ENCODE data around the gene TDRKH.
A peak's percentile ranks its signal among the peaks of the same experiment; 100 is the strongest.

The TDRKH gene, protein sequence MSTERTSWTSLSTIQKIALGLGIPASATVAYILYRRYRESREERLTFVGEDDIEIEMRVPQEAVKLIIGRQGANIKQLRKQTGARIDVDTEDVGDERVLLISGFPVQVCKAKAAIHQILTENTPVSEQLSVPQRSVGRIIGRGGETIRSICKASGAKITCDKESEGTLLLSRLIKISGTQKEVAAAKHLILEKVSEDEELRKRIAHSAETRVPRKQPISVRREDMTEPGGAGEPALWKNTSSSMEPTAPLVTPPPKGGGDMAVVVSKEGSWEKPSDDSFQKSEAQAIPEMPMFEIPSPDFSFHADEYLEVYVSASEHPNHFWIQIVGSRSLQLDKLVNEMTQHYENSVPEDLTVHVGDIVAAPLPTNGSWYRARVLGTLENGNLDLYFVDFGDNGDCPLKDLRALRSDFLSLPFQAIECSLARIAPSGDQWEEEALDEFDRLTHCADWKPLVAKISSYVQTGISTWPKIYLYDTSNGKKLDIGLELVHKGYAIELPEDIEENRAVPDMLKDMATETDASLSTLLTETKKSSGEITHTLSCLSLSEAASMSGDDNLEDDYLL

DNA sequence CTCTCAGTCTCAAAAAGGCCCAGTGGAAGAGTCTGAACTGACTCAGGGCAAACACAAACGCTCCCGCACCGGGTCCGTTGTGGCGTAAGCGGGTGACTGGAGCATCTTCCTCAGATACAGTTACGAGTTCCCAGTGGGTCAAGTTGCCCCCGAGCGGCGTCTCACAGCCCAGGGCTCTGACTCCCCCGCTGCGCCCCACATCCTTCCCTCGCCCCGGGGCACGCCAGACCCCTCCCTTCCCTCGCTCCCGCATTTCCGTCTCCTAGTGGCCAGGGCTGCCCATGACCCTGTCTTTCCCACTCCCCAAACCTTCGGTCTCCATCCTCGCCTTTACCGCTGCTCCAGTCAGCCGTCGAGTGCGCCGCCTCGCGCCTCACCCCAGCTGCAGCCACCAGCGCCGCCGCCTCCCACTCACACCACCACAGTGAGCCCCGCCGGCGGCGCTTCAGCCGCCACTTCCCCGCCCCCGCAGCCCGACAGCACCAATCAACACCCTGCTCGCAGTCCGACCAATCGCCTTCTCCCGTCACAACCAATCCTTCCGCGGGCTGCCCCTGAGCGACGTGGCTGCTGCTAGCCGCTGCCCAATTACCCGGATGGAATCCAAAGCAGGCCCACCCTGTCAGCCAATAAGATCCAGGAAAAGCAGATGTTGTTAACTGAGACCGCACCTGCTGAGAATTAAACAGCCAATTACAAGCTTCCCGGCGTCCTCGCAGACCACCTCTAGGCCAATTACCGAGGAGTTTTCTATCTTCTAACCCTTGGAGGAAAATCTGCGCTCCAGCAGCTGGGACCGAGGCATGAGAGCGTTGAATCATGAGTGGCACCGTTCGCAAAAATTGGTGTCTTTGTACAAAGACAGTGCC is at the start of gene TDRKH:
TSS of gene TDRKH (minus strand) at position 430 of the 869 bp plus-strand sequence. CDS start 7,478 bp downstream, outside the sequence.
- peak; percentile 100 for DNase-seq (ENCODE audit: low read depth)

DNA sequence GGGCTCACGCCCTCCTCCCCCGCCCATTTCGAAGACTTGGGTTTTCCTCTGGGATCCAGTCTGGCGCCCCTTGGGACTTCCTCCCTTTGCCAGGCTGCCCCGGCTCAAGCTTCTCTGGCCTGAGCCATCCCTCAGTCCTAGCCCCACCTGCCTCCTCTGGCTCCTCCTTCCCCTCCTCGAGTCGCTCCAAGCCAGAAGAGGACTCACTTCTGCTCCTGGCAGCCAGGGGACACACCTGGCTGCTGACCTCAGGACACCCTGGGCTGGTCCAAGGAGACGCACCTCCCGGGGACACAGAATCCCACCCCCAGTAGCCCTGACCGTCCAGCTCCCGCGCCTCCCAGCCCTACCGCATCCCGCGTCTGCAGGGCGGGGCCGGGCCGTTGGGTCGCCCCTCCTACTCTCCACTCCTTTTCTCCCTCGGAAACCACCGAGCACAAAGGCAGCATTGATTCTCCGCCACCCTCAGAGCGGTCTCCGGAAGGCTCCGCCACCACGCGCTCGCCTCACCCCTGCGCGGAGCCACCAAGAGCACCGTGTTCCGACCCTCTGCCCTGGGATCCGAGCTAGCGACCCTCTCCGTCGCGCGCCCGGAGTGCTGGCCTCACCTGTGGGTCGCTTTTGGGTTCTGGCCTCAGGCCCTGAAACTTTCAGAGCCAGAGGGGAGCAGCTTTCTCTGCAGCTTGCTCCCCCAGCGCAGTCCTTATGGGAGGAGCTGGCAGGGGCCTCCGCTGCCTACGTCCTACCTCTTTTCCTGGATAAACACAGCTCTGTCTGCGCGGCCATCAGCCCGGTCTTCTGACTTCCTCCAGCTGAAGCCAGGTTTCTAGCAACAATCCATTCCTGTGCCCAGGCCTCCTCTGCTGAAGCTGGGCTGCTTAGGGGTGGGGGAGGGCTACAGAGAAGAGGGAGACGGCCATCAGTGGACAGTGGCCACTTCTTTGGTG is 49.4 kb upstream of the TDRKH start, which contains the start of gene C2CD4D:
TSS of gene C2CD4D (minus strand) at position 364 of the 947 bp plus-strand sequence. CDS start 831 bp downstream, outside the sequence.
- DNase-seq (ENCODE audit: low read depth): no peak

DNA sequence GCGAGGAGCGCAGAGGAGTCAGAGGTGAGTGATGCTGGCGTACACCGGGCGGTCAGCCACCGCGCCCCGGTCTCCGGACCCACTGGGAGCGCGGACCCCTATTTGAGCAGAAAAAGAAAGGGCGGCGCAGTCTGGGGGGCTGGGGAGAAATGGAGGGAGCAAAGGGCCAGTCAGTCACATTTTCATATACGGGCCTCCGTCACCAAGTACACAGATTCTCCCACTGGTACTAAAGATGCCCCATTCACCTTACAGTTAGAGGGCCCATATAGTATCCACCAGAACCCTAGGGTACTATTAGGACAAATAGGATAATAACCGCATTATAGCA is 48.7 kb upstream of the TDRKH start:
- DNase-seq (ENCODE audit: low read depth): no peak

GRCh38 chr1:151838222-151839081 is 48.2 kb upstream of the TDRKH start:
- no peak for DNase-seq (ENCODE audit: low read depth)

GRCh38 chr1:151837884-151838221 is 47.6 kb upstream of the TDRKH start:
- no peak for DNase-seq (ENCODE audit: low read depth)

DNA sequence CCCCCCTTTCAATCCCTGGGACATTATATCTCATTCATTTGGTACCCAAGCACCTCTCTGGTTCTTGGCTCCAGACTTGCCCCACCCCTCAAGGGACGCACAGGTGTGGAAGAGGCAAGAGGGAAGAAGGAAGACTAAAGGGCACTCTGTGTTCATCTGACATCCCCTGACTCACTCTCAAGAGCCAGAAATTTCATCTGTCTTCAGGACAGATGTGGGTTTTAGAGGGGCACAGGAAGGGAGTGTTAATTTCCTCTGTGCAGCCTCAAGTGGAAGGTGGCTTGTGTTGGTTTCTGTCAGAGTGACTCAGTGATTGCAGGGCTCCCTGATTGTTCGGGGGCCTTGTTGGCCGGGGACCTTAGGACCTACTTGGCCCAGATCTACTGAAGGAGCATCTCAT is 46.9 kb upstream of the TDRKH start:
- DNase-seq (ENCODE audit: low read depth): no peak

- no peak for DNase-seq (ENCODE audit: low read depth)
These were observed 45.3 kb upstream of the TDRKH start for GRCh38 chr1:151835596-151835995.

GRCh38 chr1:151834239-151834638 is 43.9 kb upstream of the TDRKH start:
- no peak for DNase-seq (ENCODE audit: low read depth)

DNA sequence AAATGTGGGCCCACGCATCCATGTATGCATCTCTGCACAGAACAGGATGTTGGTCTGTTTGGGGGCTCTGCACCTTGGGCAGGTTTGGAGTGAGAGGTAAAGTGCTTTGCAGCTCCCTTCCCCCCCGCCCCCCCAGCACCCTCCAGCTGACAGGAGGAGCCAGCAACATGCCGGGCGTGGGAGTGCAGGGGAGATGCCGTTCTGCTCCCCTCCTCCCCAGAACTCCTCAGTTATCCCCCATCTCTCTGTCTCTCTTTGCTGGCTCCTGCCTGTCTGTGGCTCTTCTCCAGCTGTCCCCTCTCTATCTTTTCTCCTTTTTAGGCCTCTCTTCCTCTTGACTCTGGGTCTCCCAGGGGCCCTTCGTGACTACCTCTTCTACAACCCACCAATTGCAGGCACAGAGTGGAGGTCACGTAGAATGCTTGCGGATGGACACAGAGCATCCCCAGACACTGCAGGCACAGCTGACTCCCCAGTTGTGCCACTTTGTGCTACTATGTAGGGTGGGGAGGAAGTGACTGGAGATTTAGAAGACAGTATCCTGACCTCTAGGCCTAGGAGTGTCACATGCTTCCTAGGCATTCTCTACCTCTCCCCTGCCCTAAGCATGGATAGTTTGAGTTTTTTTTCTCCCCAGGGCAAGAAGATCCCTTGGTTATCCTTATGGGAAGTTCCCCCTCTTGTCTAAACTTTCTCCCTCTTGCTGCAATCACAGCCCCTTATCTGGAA is 43.0 kb upstream of the TDRKH start:
- DNase-seq (ENCODE audit: low read depth): no peak

GRCh38 chr1:151832318-151832980 is 42.1 kb upstream of the TDRKH start:
- DNase-seq (ENCODE audit: low read depth): peak; percentile 84

GRCh38 chr1:151831605-151832004 is 41.3 kb upstream of the TDRKH start, which contains the start of gene RORC:
TSS of gene RORC (minus strand) at chr1:151831802. CDS start at chr1:151831764, 38 bp downstream.
- DNase-seq (ENCODE audit: low read depth): no peak

- no peak for DNase-seq (ENCODE audit: low read depth)
These were observed 40.9 kb upstream of the TDRKH start for GRCh38 chr1:151831256-151831591.

GRCh38 chr1:151830055-151830454 is 39.8 kb upstream of the TDRKH start:
- no peak for DNase-seq (ENCODE audit: low read depth)

DNA sequence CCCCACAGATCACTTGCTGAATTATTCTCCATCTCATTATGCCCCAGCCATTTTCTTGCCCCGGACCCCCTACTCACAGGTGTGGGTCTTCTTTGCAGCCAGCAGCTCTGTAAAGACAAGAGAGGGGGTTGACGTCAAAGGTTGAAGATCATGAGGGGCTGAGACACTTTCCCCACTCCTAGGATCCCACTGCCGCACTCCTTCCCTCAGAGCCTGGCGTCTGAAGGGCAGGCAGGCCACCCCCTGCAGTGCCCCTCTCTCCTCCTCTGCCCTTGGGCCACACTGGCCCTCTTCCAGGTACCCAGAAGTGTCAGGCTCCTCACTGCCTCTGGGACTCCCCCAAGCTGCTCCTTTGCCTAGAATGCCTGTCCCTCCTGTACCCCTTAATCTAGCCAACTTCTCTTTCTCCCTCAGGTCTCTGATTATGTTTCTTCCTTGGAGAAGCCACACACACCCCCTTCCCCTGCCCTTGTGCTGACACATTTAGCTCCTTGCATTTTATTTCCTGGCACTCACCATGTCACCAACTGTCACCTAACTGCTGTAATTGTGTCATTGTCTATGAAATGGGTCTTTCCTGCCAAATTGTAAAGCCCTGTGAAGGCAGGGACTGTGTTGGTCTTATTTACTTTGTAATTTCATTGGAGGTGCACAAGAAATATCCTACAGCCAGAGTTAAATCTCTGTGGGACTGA is 39.2 kb upstream of the TDRKH start:
- no peak for DNase-seq (ENCODE audit: low read depth)

- peak; percentile 47 for DNase-seq (ENCODE audit: low read depth)
These were observed 38.6 kb upstream of the TDRKH start for GRCh38 chr1:151828921-151829320.

DNA sequence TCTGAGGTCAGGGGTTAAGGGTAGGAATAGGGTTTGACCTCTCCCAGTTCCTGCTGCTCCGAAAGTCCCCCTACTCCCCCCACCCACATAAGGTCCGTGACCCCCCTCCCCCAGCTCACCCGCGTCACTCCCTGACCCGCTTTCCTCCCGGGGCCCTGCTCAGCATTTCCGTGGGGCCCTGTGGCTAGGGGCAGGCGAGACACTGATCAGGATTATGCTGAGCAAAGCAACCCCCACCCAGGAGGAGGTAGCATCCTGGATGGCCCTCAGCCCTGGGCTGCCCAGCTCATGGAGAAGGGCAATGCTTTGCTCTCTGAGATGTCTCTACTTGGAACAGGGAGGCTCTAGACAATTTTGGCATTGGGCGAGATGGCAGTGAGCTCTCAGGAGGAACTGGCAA is 37.6 kb upstream of the TDRKH start:
- no peak for DNase-seq (ENCODE audit: low read depth)

- DNase-seq (ENCODE audit: low read depth): no peak
These were observed 35.7 kb upstream of the TDRKH start for GRCh38 chr1:151825751-151826660.

DNA sequence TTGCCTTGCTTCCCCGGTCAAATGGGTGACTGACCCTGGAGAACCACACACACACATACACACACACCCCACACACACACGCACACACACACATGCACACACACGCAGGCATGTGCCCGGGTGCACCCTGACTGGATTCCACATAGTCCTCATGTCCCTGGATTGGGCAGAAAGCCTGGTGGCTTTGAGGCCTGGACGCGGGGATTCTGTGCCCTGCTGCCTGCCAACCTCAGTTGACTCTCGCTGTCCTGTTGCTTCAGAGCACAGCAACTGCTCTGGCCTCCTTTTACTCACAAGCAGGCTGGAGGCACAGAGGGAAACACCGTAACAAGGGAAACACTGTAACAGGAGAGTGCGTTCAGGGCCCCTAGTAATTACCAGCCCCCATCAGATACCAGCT is 34.9 kb upstream of the TDRKH start:
- no peak for DNase-seq (ENCODE audit: low read depth)

Measured in amniotic epithelial cell (primary cell).